Mucosa of descending colon (tissue), 3 donors: ENCODE measurements around the gene AMBRA1. TPM values are rescaled to one million over a fixed set of nuclear protein-coding genes. Genes with fewer than 3 reads are reported as not detected.
A peak's percentile ranks its signal among the peaks of the same experiment; 100 is the strongest.

Source experiments
- ATAC-seq: fragments of 200-7000 bp; cut with Tn5 transposase; one replicate; pipeline ENCODE4 v1.9.1; 2020; ENCODE audit warnings: mild to moderate bottlenecking, moderate library complexity
- DNase-seq, 3 donors: peaks; one replicate each; pipeline ENCODE4 v3.0.0-alpha.2; 2020
- H3K36me3 ChIP-seq: fragments of 200-600 bp; one replicate; pipeline ENCODE4 v1.8.0; 2021; ENCODE audit warnings: low read depth, mild to moderate bottlenecking
- H3K4me1 ChIP-seq: fragments of 200-600 bp; one replicate; pipeline ENCODE4 v1.8.0; 2021; ENCODE audit warnings: low read depth, mild to moderate bottlenecking
- H3K4me3 ChIP-seq: fragments of 200-600 bp; one replicate; pipeline ENCODE4 v1.8.0; 2021; ENCODE audit warnings: mild to moderate bottlenecking
- H3K9me3 ChIP-seq: fragments of 200-600 bp; one replicate; pipeline ENCODE4 v1.8.0; 2021; ENCODE audit warnings: mild to moderate bottlenecking
- CTCF ChIP-seq: fragments of 200-600 bp; IDR thresholded peaks from one replicate; pipeline ENCODE4 v1.8.0; 2022; ENCODE audit warnings: antibody characterized with exemption, mild to moderate bottlenecking
- intact Hi-C, 2 donors: fragments of 100-400 bp; cut with DNase I in 1 of 2; cut with micrococcal nuclease in 1 of 2; formaldehyde crosslinking; loops; one replicate each; pipeline versions ENCODE4 v1.11.0 to v1.11.1; 2022; cut with DNase I, micrococcal nuclease
- total RNA-seq, 3 donors: library from RNA; stranded (reverse); fragmentation: NEBNext Ultra II Directional in 2 of 3; extraction: Animal tissue kit (Norgen Biotek cat#: 25700) in 2 of 3; gene quantifications; one replicate each; pipeline versions ENCODE4 v1.2.1 to v1.2.4, GENCODE V29; 2021 to 2023
- donor health status: DM: no; HTN: no; CAD: no; lungs with moderate emphysema.
- donor health status: DM: no; HTN: no; CAD: no.
- donor health status: DM: no; HTN: yes; CAD: no.

Gene AMBRA1
- total RNA-seq, 3 donors from 2014 or later: 42.0 to 46.7 (median 45.2) TPM

GRCh38 chr11:46505741-46506482 is 87.9 kb downstream of the AMBRA1 start:
- peak; percentile 80 for ATAC-seq
- no peak for TF ChIP-seq CTCF
- H3K9me3 ChIP-seq: no peaks in the 10 kb centered on the region
- H3K4me1 ChIP-seq: peaks cover 7% of the 10 kb centered on the region
- H3K36me3 ChIP-seq: no peaks in the 10 kb centered on the region
- DNase-seq: no peak
- intact Hi-C loops: no loop called here
- no peak overlapping the region for H3K4me3 ChIP-seq

GRCh38 chr11:46504817-46505613 is 88.8 kb downstream of the AMBRA1 start:
- H3K9me3 ChIP-seq: no peaks in the 10 kb centered on the region
- ATAC-seq (peak; percentile 12), DNase-seq (no peak)
- intact Hi-C loops: no loop called here
- no peak for TF ChIP-seq CTCF
- H3K4me3 ChIP-seq: no peak overlapping the region
- H3K4me1 ChIP-seq: peaks cover 7% of the 10 kb centered on the region
- no peaks in the 10 kb centered on the region for H3K36me3 ChIP-seq

- H3K9me3 ChIP-seq: no peaks in the 10 kb centered on the region
- no peaks in the 10 kb centered on the region for H3K36me3 ChIP-seq
- intact Hi-C loops: loop anchor here in 1 of 2 donors (10.0 kb wide), 1 partner anchor 95 kb away; the partner anchor contains the start of gene AMBRA1
- no peak for ATAC-seq
- no peaks in the 10 kb centered on the region for H3K4me1 ChIP-seq
- H3K4me3 ChIP-seq: no peak overlapping the region
- no peak for DNase-seq
- TF ChIP-seq CTCF: no peak
Observed at GRCh38 chr11:46499821-46500220, 94.0 kb downstream of the AMBRA1 start.

- no peak for DNase-seq
- H3K4me1 ChIP-seq: no peaks in the 10 kb centered on the region
- no peak overlapping the region for H3K4me3 ChIP-seq
- ATAC-seq: no peak
- H3K36me3 ChIP-seq: no peaks in the 10 kb centered on the region
- intact Hi-C loops: loop anchor here in 1 of 2 donors (10.0 kb wide), 1 partner anchor 96 kb away; the partner anchor contains the start of gene AMBRA1
- TF ChIP-seq CTCF: no peak
- no peaks in the 10 kb centered on the region for H3K9me3 ChIP-seq
Observed at GRCh38 chr11:46498968-46499367, 94.9 kb downstream of the AMBRA1 start.

GRCh38 chr11:46498179-46498578 is 95.6 kb downstream of the AMBRA1 start:
- Histone ChIP-seq H3K9me3 (no peaks in the 10 kb centered on the region), H3K4me1 (peaks cover 3% of the 10 kb centered on the region), H3K36me3 (no peaks in the 10 kb centered on the region), H3K4me3 (no peak overlapping the region)
- intact Hi-C loops: loop anchor here in 1 of 2 donors (10.0 kb wide), 1 partner anchor 97 kb away; the partner anchor contains the start of gene AMBRA1
- no peak for ATAC-seq
- TF ChIP-seq CTCF: no peak
- no peak for DNase-seq
